Subcutaneous abdominal adipose tissue (tissue), 5 donors: Measurements from ENCODE around the gene PAPPA2.
"Not testable (repeated sequence)": the region's sequence is repeated elsewhere in the genome, so short reads cannot be mapped to it uniquely, and the experiment has no call there.

Experiments
- H3K27ac ChIP-seq: one replicate; pipeline ENCODE4 v1.7.0; 2013; ENCODE audit warnings: low read depth, mild to moderate bottlenecking, inconsistent platforms, low read length, moderate library complexity
- H3K27me3 ChIP-seq, 5 donors: one replicate each; pipeline ENCODE4 v1.7.0; 2013; ENCODE audit warnings: low read length in 5 of 5, inconsistent platforms in 1 of 5; ENCODE audit not compliant: control insufficient read depth in 5 of 5, insufficient read depth in 4 of 5
- H3K36me3 ChIP-seq, 5 donors: one replicate each; pipeline ENCODE4 v1.7.0; 2013; ENCODE audit warnings: low read length in 5 of 5; ENCODE audit not compliant: control insufficient read depth in 5 of 5, insufficient read depth in 5 of 5
- H3K4me1 ChIP-seq, 5 donors: one replicate each; pipeline ENCODE4 v1.7.0; 2013; ENCODE audit warnings: low read length in 5 of 5, mild to moderate bottlenecking in 3 of 5, moderate library complexity in 1 of 5; ENCODE audit not compliant: control insufficient read depth in 5 of 5, insufficient read depth in 5 of 5
- H3K4me3 ChIP-seq, 5 donors: one replicate each; pipeline ENCODE4 v1.7.0; 2013; ENCODE audit warnings: low read length in 5 of 5, low read depth in 1 of 5
- H3K9ac ChIP-seq, 5 donors: one replicate each; pipeline ENCODE4 v1.7.0; 2013; ENCODE audit warnings: low read length in 5 of 5, mild to moderate bottlenecking in 4 of 5, moderate library complexity in 3 of 5
- H3K9me3 ChIP-seq, 5 donors: one replicate each; pipeline ENCODE4 v1.7.0; 2013; ENCODE audit warnings: low read length in 5 of 5; ENCODE audit not compliant: control insufficient read depth in 5 of 5
- donor health status: healthy.
- donor health status: healthy.
- donor health status: healthy.
- donor health status: healthy.
- donor health status: healthy.

Gene PAPPA2

GRCh38 chr1:176451741-176452140 lies 11.2 kb upstream of the PAPPA2 start:
- H3K4me1 ChIP-seq, H3K27ac ChIP-seq, H3K27me3 ChIP-seq, H3K9me3 ChIP-seq, H3K9ac ChIP-seq, H3K36me3 ChIP-seq, H3K4me3 ChIP-seq: not testable (repeated sequence)

DNA sequence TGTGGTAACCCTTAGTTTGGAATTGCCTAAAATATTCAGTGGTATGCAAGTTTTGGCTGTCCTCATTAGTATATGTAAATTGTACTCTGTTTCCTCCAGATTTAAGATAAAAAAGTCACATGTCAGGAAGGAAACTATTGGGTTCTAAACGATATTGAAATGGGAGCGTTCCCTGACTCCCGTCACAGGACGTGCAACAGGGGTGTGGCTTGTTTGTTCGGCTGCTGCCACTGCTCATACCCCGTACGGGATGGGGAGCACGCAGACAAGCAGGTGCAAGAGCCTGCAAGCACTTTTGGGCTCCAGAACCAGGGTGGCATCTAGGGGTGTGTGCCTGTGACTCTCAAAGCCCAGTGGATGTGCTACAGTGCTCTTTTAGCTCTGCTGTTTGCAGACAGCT lies 6.2 kb upstream of the PAPPA2 start:
- no peak overlapping the region for H3K9ac ChIP-seq
- no peaks in the 10 kb centered on the region for H3K4me1 ChIP-seq
- H3K27ac ChIP-seq, result no peak overlapping the region
- H3K4me3 ChIP-seq, result no peak overlapping the region
- H3K27me3 ChIP-seq, result no peaks in the 10 kb centered on the region
- no peaks in the 10 kb centered on the region for H3K36me3 ChIP-seq
- peaks cover 0 to 11% (median 7%) of the 10 kb centered on the region in 5 donors for H3K9me3 ChIP-seq

- no peaks in the 10 kb centered on the region for H3K4me1 ChIP-seq
- H3K4me3 ChIP-seq, result no peak overlapping the region
- no peak overlapping the region for H3K27ac ChIP-seq
- no peaks in the 10 kb centered on the region for H3K27me3 ChIP-seq
- H3K9ac ChIP-seq, result no peak overlapping the region
- H3K36me3 ChIP-seq, result no peaks in the 10 kb centered on the region
- H3K9me3 ChIP-seq, result peaks cover 0 to 10% (median 4%) of the 10 kb centered on the region in 5 donors
Observed at GRCh38 chr1:176460544-176461336, 2.2 kb upstream of the PAPPA2 start.

DNA sequence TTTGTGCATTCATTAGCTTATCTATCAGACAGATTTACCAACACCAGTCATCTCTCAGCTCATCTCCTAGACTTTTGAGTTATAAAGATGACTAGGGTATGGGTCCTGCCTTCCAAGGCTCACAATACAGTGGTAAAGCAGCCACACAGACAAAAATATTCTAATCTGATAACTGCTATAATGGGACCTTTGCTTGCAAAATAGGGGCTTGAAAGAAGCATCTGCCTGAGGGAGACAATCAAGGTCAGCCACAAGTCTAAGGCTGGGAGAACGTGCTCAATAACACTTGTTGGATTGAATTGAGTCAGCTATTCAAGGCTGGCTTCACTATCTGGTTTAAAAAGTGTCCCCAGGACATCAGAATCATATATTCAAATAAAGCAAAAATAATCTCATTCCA lies 1.4 kb upstream of the PAPPA2 start:
- Histone ChIP-seq H3K9ac (no peak overlapping the region), H3K27me3 (no peaks in the 10 kb centered on the region), H3K36me3 (no peaks in the 10 kb centered on the region), H3K9me3 (peaks cover 0 to 10% (median 4%) of the 10 kb centered on the region in 5 donors), H3K4me1 (no peaks in the 10 kb centered on the region), H3K4me3 (no peak overlapping the region), H3K27ac (no peak overlapping the region)

DNA sequence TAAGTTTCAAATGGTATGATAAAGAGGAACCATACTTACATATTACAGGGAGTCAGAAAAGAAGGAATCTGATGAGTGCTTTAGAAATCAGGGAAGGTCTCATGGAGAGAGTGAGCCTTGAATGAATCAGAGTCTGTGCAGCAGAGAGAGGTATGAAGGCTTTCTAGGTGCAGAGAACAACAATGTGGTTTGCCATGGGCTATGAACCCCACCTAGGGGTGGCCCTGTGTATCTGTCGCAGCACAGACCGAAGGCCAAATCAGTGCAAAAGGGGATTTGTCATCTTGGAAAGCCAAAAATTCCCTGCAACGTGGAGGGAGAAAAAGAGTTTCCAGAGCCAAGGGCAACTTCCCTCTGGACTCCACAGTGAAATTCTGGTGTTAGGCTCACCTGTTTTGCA lies 3.5 kb downstream of the PAPPA2 start:
- no peak overlapping the region for H3K4me3 ChIP-seq
- no peaks in the 10 kb centered on the region for H3K36me3 ChIP-seq
- no peaks in the 10 kb centered on the region for H3K4me1 ChIP-seq
- no peaks in the 10 kb centered on the region for H3K9me3 ChIP-seq
- no peaks in the 10 kb centered on the region for H3K27me3 ChIP-seq
- no peak overlapping the region for H3K9ac ChIP-seq
- no peak overlapping the region for H3K27ac ChIP-seq

DNA sequence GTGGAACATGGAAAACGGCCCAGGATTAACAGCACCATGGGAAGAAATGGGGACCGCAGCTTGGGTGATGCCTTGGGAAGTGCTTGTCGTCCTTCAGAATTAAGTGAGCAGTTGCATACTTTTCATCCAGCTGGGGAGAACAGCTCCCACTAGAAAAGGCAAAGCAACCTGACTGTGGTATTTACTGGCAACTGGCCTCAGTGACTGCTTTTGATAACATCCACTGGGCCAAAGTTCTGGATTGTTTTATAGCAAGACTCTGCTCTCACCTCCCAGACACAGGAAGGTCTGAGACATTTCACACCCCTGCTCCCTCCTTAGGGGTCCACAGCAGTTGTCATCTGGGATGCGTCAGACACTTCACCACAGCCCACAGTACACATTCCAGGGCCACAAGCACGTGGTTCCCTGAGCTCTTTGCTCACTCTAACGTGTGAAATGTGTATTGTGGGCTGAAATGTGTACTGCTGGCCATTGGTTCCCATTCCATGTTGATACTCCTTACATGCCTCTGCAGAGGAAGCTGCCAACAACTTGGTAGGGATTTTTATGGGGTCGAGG lies 6.6 kb downstream of the PAPPA2 start:
- Histone ChIP-seq H3K4me1 (no peaks in the 10 kb centered on the region), H3K9ac (no peak overlapping the region), H3K4me3 (no peak overlapping the region), H3K27ac (no peak overlapping the region), H3K27me3 (no peaks in the 10 kb centered on the region), H3K36me3 (no peaks in the 10 kb centered on the region), H3K9me3 (peaks cover 0 to 2% (median 0%) of the 10 kb centered on the region in 5 donors)

DNA sequence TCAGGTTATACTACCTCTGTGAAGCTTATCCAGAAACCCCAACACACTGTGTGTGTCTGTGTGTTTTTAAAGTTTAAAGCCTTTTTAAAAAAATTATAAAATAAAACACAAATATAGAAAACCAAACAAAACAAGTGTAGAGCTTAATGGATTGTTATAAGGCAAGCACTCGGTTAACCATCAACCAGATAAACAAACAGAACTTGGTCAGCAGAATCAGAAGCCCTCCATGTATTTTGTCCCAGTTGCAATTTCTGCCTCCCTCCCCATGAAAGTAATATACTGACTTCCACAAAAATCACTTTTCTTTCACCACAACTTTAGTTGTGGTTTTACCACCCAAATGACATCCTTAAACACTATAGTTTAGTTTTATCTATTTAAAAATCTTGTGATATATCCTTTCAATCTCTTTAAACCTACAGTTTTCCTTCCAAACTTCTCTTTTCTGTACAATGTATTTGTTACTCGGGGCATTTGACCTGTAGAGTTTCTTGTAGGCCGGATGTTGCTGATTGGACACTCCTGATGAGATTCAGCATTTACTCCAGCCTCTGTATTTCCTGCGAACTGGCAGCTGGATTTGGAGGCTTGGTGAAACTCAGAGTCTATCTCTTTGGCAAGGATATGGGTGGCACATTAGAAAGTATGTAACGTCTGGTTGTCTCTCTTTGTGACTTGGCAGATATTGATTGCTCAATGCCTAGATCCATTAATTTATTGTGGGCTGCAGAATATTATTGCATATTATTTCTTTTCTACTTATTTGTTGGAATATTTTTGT lies 8.6 kb downstream of the PAPPA2 start:
- Histone ChIP-seq H3K27ac (no peak overlapping the region), H3K9ac (no peak overlapping the region), H3K36me3 (no peaks in the 10 kb centered on the region), H3K4me3 (no peak overlapping the region), H3K9me3 (peaks cover 0 to 2% (median 0%) of the 10 kb centered on the region in 5 donors), H3K27me3 (no peaks in the 10 kb centered on the region), H3K4me1 (no peaks in the 10 kb centered on the region)

- no peaks in the 10 kb centered on the region for H3K9me3 ChIP-seq
- no peak overlapping the region for H3K9ac ChIP-seq
- H3K27ac ChIP-seq, result no peak overlapping the region
- no peak overlapping the region for H3K4me3 ChIP-seq
- no peaks in the 10 kb centered on the region for H3K36me3 ChIP-seq
- peaks cover 0 to 3% (median 0%) of the 10 kb centered on the region in 5 donors for H3K27me3 ChIP-seq
- no peaks in the 10 kb centered on the region for H3K4me1 ChIP-seq
Observed at GRCh38 chr1:176479971-176480370, 17.0 kb downstream of the PAPPA2 start.

DNA sequence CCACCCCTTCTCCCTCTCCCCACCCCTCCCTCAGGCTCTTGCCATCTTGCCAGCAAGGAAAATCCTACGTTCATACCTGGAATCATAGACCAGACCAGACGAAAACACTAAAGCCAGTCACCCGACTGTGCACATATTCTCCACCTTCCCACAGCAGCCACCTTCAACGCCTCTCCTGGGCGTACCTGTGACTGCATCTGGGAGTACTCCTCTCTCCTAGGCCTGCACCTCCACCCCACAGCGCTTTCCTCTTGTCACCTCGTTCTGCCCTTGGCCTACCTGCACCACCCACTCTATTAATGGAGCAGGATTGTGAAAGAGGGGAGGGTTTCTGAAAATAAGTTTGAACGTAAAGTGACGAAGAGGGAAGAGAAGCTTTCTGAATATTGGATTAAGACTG lies 17.8 kb downstream of the PAPPA2 start:
- no peaks in the 10 kb centered on the region for H3K36me3 ChIP-seq
- no peak overlapping the region for H3K4me3 ChIP-seq
- no peaks in the 10 kb centered on the region for H3K4me1 ChIP-seq
- H3K27me3 ChIP-seq, result peaks cover 0 to 3% (median 0%) of the 10 kb centered on the region in 5 donors
- H3K9ac ChIP-seq, result no peak overlapping the region
- no peaks in the 10 kb centered on the region for H3K9me3 ChIP-seq
- no peak overlapping the region for H3K27ac ChIP-seq

GRCh38 chr1:176485083-176485482 lies 22.1 kb downstream of the PAPPA2 start:
- Histone ChIP-seq H3K9me3 (no peaks in the 10 kb centered on the region), H3K4me3 (no peak overlapping the region), H3K36me3 (no peaks in the 10 kb centered on the region), H3K27me3 (peaks cover 0 to 2% (median 0%) of the 10 kb centered on the region in 5 donors), H3K9ac (no peak overlapping the region), H3K27ac (no peak overlapping the region), H3K4me1 (no peaks in the 10 kb centered on the region)
